Uterus (tissue), 2 donors: ENCODE results near the gene SH3RF3.

Experiments used
- CTCF ChIP-seq, 4 experiments: fragments of 200-600 bp in 2 of 4; fragments of 450-650 bp in 2 of 4; sonication (generic) in 2 of 4; IDR thresholded peaks; one replicate each; pipeline ENCODE4 v1.5.1; 2016 to 2019; ENCODE audit warnings: antibody characterized with exemption in 4 of 4, mild to moderate bottlenecking in 2 of 4, moderate library complexity in 1 of 4
- POLR2A ChIP-seq, 2 donors: fragments of 450-650 bp; IDR thresholded peaks; one replicate each; pipeline ENCODE4 v1.6.1; 2016; ENCODE audit warnings: antibody characterized with exemption in 2 of 2, mild to moderate bottlenecking in 1 of 2, moderate library complexity in 1 of 2

GRCh38 chr2:109316091-109316490, 187.1 kb downstream of the SH3RF3 start:
- no peak for TF ChIP-seq CTCF (IDR thresholded peaks at IDR 0.05)
- no peak for TF ChIP-seq POLR2A (IDR thresholded peaks at IDR 0.05)
